Epidermal melanocyte (primary cell): Measurements from ENCODE around the gene OR5D18.
"Not testable (repeated sequence)": the region's sequence is repeated elsewhere in the genome, so short reads cannot be mapped to it uniquely, and the experiment has no call there.

Experiments used
- DNase-seq: peaks from one replicate; pipeline ENCODE4 v3.0.0; 2011; ENCODE audit warnings: low spot score; ENCODE audit not compliant: insufficient read length

OR5D18 gene

GRCh38 chr11:55819330-55819729 is at the start of gene OR5D18:
Gene OR5D18, plus strand, starts transcription at chr11:55819630. Its CDS starts 0 bp downstream, at chr11:55819630.
- DNase-seq, result no peak

GRCh38 chr11:55773138-55773537 is 46.3 kb upstream of the OR5D18 start, which contains the start of gene OR5D13:
Gene OR5D13, plus strand, starts transcription at chr11:55773438. Its CDS starts 0 bp downstream, at chr11:55773438.
- no peak for DNase-seq

- no peak for DNase-seq
Observed at GRCh38 chr11:55791606-55792005, 27.8 kb upstream of the OR5D18 start.

- DNase-seq, result no peak
Observed at GRCh38 chr11:55793321-55793720, 26.1 kb upstream of the OR5D18 start.

GRCh38 chr11:55795256-55795655 is 24.2 kb upstream of the OR5D18 start, which contains the start of gene OR5D14:
Gene OR5D14, plus strand, starts transcription at chr11:55795556. Its CDS starts 0 bp downstream, at chr11:55795556.
- no peak for DNase-seq

GRCh38 chr11:55806248-55806647 is 13.2 kb upstream of the OR5D18 start:
- DNase-seq, result no peak

- no peak for DNase-seq
Observed at GRCh38 chr11:55811067-55811466, 8.4 kb upstream of the OR5D18 start, which contains the start of gene OR5L1. Gene OR5L1, plus strand, starts transcription at chr11:55811367. Its CDS starts 100 bp downstream, at chr11:55811467.

- no peak for DNase-seq
Observed at GRCh38 chr11:55826919-55827318, 7.5 kb downstream of the OR5D18 start, which contains the start of gene OR5L2. Gene OR5L2, plus strand, starts transcription at chr11:55827219. Its CDS starts 0 bp downstream, at chr11:55827219.

- no peak for DNase-seq
Observed at GRCh38 chr11:55838452-55838851, 19.0 kb downstream of the OR5D18 start, which contains the start of gene OR5D16. Gene OR5D16, plus strand, starts transcription at chr11:55838752. Its CDS starts 0 bp downstream, at chr11:55838752.

GRCh38 chr11:55847453-55847852 is 28.0 kb downstream of the OR5D18 start:
- no peak for DNase-seq

- no peak for DNase-seq
Observed at GRCh38 chr11:55849037-55849436, 29.6 kb downstream of the OR5D18 start.

GRCh38 chr11:55852141-55852540 is 32.7 kb downstream of the OR5D18 start:
- DNase-seq, result no peak

GRCh38 chr11:55854704-55855103 is 35.3 kb downstream of the OR5D18 start:
- no peak for DNase-seq

- not testable (repeated sequence) for DNase-seq
Observed at GRCh38 chr11:55867354-55867753, 47.9 kb downstream of the OR5D18 start.
